Kidney epithelial cell (primary cell): ENCODE measurements around the gene FLII. TPM values are rescaled to one million over a fixed set of nuclear protein-coding genes. Genes with fewer than 3 reads are reported as not detected.

Experiments
- DNase-seq: peaks from one replicate; pipeline ENCODE4 v3.0.0-alpha.2; 2010; ENCODE audit warnings: low read depth
- H3K27me3 ChIP-seq: 2 replicates; pipeline ENCODE4 v1.6.0; 2011; ENCODE audit warnings: low read length; ENCODE audit not compliant: control insufficient read depth, insufficient read depth
- H3K36me3 ChIP-seq: 2 replicates; pipeline ENCODE4 v1.5.1; 2011; ENCODE audit warnings: low read length; ENCODE audit not compliant: control insufficient read depth, insufficient read depth
- H3K4me3 ChIP-seq: 2 replicates; pipeline ENCODE4 v1.5.1; 2011; ENCODE audit warnings: low read depth, mild to moderate bottlenecking, control low read depth, low read length
- total RNA-seq: library from RNA; depleted of rRNA; stranded (reverse); fragments of >200 nt; gene quantifications from 2 replicates; pipeline ENCODE4 v1.2.3, GENCODE V29; 2015
- TF ChIP-seq, protein P1 (sequence below): IDR thresholded peaks from 2 replicates; pipeline ENCODE4 v1.5.1; 2011; ENCODE audit warnings: mild to moderate bottlenecking, moderate library complexity, low read length, control low read depth, inconsistent platforms; ENCODE audit not compliant: insufficient read depth, poor library complexity, severe bottlenecking

The FLII gene
- total RNA-seq, 1 donor from 2014 or later, result 512 TPM

DNA sequence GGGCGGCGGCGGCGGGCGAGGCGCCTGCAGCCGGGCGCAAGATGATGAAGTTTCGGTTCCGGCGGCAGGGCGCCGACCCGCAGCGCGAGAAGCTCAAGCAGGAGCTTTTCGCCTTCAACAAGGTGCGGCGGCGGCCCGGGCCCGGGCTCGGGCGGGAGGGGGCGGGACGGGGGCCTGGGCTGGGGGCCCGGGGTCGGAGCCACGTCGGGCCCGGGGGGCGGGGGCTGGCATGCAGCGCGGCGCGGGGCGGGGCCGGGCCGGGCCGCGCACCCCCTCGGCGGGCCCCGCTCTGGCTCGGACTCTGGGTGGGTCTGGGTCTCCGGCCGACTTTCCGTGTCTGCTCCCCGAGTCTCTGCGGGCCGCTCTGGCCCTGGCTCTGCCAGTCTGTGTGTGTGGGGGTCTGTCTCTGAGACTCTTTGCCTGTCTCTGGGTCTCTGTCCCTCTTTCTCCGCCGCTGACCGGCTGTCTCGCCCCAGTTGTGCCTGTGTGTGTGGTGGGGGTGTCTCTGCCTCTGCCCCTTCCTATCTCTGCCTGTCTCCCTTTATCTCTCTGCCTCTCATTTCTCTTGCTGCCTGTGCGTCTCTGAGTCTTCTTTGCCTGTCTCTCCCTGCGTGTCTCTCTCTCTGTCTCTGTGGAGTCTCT lies 32.8 kb downstream of the FLII start:
- TF ChIP-seq, protein P1, sequence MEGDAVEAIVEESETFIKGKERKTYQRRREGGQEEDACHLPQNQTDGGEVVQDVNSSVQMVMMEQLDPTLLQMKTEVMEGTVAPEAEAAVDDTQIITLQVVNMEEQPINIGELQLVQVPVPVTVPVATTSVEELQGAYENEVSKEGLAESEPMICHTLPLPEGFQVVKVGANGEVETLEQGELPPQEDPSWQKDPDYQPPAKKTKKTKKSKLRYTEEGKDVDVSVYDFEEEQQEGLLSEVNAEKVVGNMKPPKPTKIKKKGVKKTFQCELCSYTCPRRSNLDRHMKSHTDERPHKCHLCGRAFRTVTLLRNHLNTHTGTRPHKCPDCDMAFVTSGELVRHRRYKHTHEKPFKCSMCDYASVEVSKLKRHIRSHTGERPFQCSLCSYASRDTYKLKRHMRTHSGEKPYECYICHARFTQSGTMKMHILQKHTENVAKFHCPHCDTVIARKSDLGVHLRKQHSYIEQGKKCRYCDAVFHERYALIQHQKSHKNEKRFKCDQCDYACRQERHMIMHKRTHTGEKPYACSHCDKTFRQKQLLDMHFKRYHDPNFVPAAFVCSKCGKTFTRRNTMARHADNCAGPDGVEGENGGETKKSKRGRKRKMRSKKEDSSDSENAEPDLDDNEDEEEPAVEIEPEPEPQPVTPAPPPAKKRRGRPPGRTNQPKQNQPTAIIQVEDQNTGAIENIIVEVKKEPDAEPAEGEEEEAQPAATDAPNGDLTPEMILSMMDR, result no peak
- no peaks in the 10 kb centered on the region for H3K27me3 ChIP-seq
- H3K4me3 ChIP-seq, result peak overlapping the region; percentile 68
- H3K36me3 ChIP-seq, result no peaks in the 10 kb centered on the region
- no peak for DNase-seq

DNA sequence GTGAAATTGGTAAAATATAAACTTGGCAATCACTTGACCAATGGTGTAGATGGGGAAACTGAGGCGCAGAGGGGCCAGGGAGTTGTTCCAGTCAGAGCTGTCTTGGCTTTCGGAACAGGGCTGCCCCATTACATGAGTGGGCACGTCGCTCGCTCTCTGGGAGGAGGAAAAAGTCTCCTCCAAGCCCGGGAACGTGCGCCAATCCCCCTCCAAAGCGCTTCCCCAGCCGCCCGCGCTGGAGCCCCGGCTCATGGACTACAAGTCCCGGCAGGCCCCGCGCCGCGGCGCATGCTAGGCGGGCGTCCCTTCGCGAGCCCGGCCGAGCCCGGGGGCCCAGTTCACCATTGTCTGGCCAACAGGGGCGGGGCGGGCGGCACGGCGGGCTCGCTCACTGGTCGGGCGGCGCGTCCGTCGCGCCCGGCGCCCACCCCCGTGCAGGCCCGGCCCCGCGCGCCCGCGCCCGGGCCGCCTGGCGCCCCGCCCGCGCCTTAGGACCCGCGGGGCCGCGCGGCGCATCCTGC lies 33.4 kb downstream of the FLII start, which contains the start of gene LLGL1:
TSS of gene LLGL1 (plus strand) at position 515 of the 521 bp plus-strand sequence. CDS start 48 bp downstream, outside the sequence.
- peak; percentile 56 for DNase-seq
- H3K27me3 ChIP-seq, result no peaks in the 10 kb centered on the region
- TF ChIP-seq, protein P1, result no peak
- no peaks in the 10 kb centered on the region for H3K36me3 ChIP-seq
- peak within 1 kb of the TSS; percentile 68 for H3K4me3 ChIP-seq

GRCh38 chr17:18224387-18225120 lies 34.0 kb downstream of the FLII start:
- no peaks in the 10 kb centered on the region for H3K36me3 ChIP-seq
- peak overlapping the region; percentile 7 for H3K4me3 ChIP-seq
- TF ChIP-seq, protein P1, result no peak
- DNase-seq, result no peak
- H3K27me3 ChIP-seq, result no peaks in the 10 kb centered on the region

- TF ChIP-seq, protein P1, result no peak
- DNase-seq, result no peak
- no peaks in the 10 kb centered on the region for H3K36me3 ChIP-seq
- no peak overlapping the region for H3K4me3 ChIP-seq
- H3K27me3 ChIP-seq, result no peaks in the 10 kb centered on the region
Measured at GRCh38 chr17:18224053-18224386, 34.5 kb downstream of the FLII start.

GRCh38 chr17:18218756-18219415 lies 39.7 kb downstream of the FLII start:
- no peak overlapping the region for H3K4me3 ChIP-seq
- TF ChIP-seq, protein P1, result no peak
- H3K27me3 ChIP-seq, result no peaks in the 10 kb centered on the region
- no peaks in the 10 kb centered on the region for H3K36me3 ChIP-seq
- no peak for DNase-seq
